ENCODE measurements around the gene ADAMTS12. TPM values are rescaled to one million over a fixed set of nuclear protein-coding genes. Genes with fewer than 3 reads are reported as not detected.

Gene ADAMTS12
- total RNA-seq, 3 donors from 2014 or later (not counting 1 experiment from before 2014, with no cell fraction given), result not detected

DNA sequence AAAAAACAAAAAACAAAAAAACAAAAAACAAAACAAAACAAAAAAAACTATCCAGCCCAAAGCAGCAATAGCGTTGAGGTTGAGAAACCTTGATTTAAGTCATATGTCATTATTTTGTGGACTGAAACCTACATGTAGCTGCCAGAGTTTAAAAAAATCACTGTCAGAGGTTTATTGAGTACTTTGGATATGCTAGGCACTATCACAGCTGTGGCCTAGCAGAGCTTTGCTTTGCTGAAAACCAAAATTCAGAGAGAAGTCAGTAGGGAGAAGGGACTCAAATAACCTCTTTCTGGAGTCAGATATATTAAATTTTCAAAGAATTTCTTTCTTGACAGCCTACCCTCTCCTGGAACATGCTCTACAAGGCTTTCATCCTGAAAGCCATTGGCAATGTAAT, 299.5 kb downstream of the ADAMTS12 start:
- TF ChIP-seq, protein P1, sequence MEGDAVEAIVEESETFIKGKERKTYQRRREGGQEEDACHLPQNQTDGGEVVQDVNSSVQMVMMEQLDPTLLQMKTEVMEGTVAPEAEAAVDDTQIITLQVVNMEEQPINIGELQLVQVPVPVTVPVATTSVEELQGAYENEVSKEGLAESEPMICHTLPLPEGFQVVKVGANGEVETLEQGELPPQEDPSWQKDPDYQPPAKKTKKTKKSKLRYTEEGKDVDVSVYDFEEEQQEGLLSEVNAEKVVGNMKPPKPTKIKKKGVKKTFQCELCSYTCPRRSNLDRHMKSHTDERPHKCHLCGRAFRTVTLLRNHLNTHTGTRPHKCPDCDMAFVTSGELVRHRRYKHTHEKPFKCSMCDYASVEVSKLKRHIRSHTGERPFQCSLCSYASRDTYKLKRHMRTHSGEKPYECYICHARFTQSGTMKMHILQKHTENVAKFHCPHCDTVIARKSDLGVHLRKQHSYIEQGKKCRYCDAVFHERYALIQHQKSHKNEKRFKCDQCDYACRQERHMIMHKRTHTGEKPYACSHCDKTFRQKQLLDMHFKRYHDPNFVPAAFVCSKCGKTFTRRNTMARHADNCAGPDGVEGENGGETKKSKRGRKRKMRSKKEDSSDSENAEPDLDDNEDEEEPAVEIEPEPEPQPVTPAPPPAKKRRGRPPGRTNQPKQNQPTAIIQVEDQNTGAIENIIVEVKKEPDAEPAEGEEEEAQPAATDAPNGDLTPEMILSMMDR (IDR thresholded peaks at IDR 0.05), result no peak
- no peak overlapping the region for H3K4me3 Mint-ChIP-seq
- ATAC-seq (no peak), DNase-seq (no peak)
- no peaks in the 10 kb centered on the region for H3K36me3 Mint-ChIP-seq
- WGBS (ENCODE audit: insufficient coverage), result 100% methylated on average over 1 of the region's 1 CpG
- no peak overlapping the region for H3K27ac Mint-ChIP-seq
- peaks cover 0 to 3% of the 10 kb centered on the region in 2 donors for H3K27me3 Mint-ChIP-seq (ENCODE audit: low read depth in 2 of 2)
- no peaks in the 10 kb centered on the region for H3K36me3 ChIP-seq (ENCODE audit: control insufficient read depth, insufficient read depth, low read length)
- H3K4me1 Mint-ChIP-seq, result no peaks in the 10 kb centered on the region
- H3K4me1 ChIP-seq (ENCODE audit: control insufficient read depth, insufficient read depth, low read length), result no peaks in the 10 kb centered on the region
- H3K27me3 ChIP-seq (ENCODE audit: control insufficient read depth, insufficient read depth, low read length), result no peaks in the 10 kb centered on the region
- no peak overlapping the region for H3K27ac ChIP-seq (ENCODE audit: low read length)
- H3K9me3 ChIP-seq (ENCODE audit: control insufficient read depth, insufficient read depth, low read length), result no peaks in the 10 kb centered on the region
- no peak overlapping the region for H3K4me3 ChIP-seq (ENCODE audit: low read length)
- no peaks in the 10 kb centered on the region for H3K9me3 Mint-ChIP-seq
- intact Hi-C loops (cut with micrococcal nuclease), result no loop called here

DNA sequence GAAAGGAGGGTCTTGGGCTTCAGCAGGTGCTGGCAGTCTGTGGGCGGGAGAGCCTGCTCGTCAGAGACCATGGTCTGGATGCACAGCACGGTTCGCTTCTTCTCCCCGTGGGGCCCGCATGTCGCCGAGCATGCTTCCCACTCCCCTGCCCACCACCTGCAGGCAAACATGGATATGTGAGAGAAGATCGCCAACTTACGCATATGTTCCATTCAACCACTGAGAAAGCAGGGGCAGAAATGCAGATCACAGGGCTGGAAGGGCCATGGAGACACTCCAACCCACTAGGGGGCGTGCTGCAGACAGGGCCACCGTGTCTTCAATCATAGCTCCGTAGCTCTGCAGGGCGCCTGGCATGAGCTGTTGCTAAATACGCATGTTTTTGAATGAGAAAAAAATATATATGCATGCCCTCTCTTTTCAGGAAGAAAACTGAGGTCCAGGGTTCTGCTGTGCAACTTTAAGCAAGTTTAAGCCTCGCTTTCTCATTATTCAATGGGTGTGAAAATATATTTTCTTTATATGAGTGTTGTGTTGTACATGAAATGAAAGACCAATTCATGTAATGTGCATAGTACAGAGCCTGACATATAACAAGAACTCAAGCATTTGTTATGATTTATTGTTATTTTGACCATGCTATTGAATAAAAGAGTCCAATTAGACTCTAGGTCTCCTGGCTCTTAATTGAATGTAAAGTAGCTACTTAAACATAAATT, 303.0 kb downstream of the ADAMTS12 start:
- TF ChIP-seq, protein P1 (IDR thresholded peaks at IDR 0.05), result no peak
- no peak overlapping the region for H3K27ac ChIP-seq (ENCODE audit: low read length)
- Mint-ChIP-seq H3K27me3 (ENCODE audit: low read depth in 2 of 2) (no peaks in the 10 kb centered on the region), H3K9me3 (no peaks in the 10 kb centered on the region), H3K27ac (no peak overlapping the region), H3K4me3 (no peak overlapping the region), H3K36me3 (no peaks in the 10 kb centered on the region), H3K4me1 (no peaks in the 10 kb centered on the region)
- H3K4me3 ChIP-seq (ENCODE audit: low read length), result no peak overlapping the region
- intact Hi-C loops (cut with micrococcal nuclease), result no loop called here
- no peaks in the 10 kb centered on the region for H3K4me1 ChIP-seq (ENCODE audit: control insufficient read depth, insufficient read depth, low read length)
- H3K27me3 ChIP-seq (ENCODE audit: control insufficient read depth, insufficient read depth, low read length), result no peaks in the 10 kb centered on the region
- ATAC-seq (no peak), DNase-seq (peak in 1 of 2 donors; percentile 43)
- H3K9me3 ChIP-seq (ENCODE audit: control insufficient read depth, insufficient read depth, low read length), result no peaks in the 10 kb centered on the region
- WGBS (ENCODE audit: insufficient coverage), result 71% methylated on average over 15 of the region's 16 CpGs
- no peaks in the 10 kb centered on the region for H3K36me3 ChIP-seq (ENCODE audit: control insufficient read depth, insufficient read depth, low read length)

DNA sequence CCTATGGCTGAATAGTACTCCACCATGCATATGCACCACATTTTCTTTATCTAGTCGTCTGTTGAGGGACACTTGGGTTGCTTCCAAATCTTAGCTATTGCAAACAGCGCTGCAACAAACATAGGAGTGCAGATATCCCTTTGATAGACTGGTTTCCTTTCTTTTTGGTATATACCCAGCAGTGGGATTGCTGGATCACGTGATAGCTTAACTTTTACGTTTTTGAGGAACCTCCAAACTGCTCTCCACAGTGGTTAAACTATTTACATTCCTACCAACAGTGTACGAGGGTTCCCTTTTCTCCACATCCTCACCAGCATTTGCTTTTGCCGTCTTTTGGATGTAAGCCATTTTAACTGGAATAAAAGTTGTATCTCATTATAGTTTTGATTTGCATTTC, 308.5 kb downstream of the ADAMTS12 start:
- no peak overlapping the region for H3K27ac ChIP-seq (ENCODE audit: low read length)
- Mint-ChIP-seq H3K27me3 (ENCODE audit: low read depth in 2 of 2) (no peaks in the 10 kb centered on the region), H3K4me3 (no peak overlapping the region), H3K9me3 (peaks cover 0 to 4% of the 10 kb centered on the region in 2 donors), H3K4me1 (no peaks in the 10 kb centered on the region), H3K27ac (no peak overlapping the region), H3K36me3 (no peaks in the 10 kb centered on the region)
- DNase-seq (no peak), ATAC-seq (no peak)
- no peaks in the 10 kb centered on the region for H3K4me1 ChIP-seq (ENCODE audit: control insufficient read depth, insufficient read depth, low read length)
- no peak overlapping the region for H3K4me3 ChIP-seq (ENCODE audit: low read length)
- no peaks in the 10 kb centered on the region for H3K36me3 ChIP-seq (ENCODE audit: control insufficient read depth, insufficient read depth, low read length)
- H3K27me3 ChIP-seq (ENCODE audit: control insufficient read depth, insufficient read depth, low read length), result no peaks in the 10 kb centered on the region
- TF ChIP-seq, protein P1 (IDR thresholded peaks at IDR 0.05), result no peak
- WGBS (ENCODE audit: insufficient coverage), result 66% methylated on average over 6 of the region's 6 CpGs
- H3K9me3 ChIP-seq (ENCODE audit: control insufficient read depth, insufficient read depth, low read length), result no peaks in the 10 kb centered on the region
- intact Hi-C loops (cut with micrococcal nuclease), result no loop called here

DNA sequence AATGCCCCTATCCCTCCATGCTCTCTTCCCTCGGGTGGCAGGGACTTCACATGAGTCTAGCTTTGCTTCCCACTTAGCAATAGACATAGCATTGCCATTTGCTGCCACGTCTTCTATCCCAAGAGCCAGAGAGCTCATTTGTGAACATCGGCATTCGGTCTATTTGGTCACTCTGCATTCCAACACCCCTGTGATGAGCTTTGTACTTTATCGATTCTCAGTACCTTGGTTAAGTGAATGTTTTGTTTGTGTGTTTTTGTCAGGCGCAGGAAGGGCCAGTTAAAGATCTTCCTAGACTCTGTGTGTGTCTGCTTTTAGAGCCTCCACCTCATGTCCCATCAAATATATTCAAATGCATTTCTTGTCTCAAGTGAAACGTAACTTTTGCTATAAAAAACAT, 309.4 kb downstream of the ADAMTS12 start:
- H3K27ac ChIP-seq (ENCODE audit: low read length), result no peak overlapping the region
- Mint-ChIP-seq H3K9me3 (peaks cover 0 to 4% of the 10 kb centered on the region in 2 donors), H3K36me3 (no peaks in the 10 kb centered on the region), H3K4me1 (no peaks in the 10 kb centered on the region), H3K4me3 (no peak overlapping the region), H3K27me3 (ENCODE audit: low read depth in 2 of 2) (no peaks in the 10 kb centered on the region), H3K27ac (no peak overlapping the region)
- no peak for ATAC-seq
- DNase-seq, result no peak
- no peak overlapping the region for H3K4me3 ChIP-seq (ENCODE audit: low read length)
- no peaks in the 10 kb centered on the region for H3K27me3 ChIP-seq (ENCODE audit: control insufficient read depth, insufficient read depth, low read length)
- WGBS (ENCODE audit: insufficient coverage), result 87% methylated on average over 6 of the region's 7 CpGs
- H3K36me3 ChIP-seq (ENCODE audit: control insufficient read depth, insufficient read depth, low read length), result no peaks in the 10 kb centered on the region
- intact Hi-C loops (cut with micrococcal nuclease), result no loop called here
- no peaks in the 10 kb centered on the region for H3K4me1 ChIP-seq (ENCODE audit: control insufficient read depth, insufficient read depth, low read length)
- H3K9me3 ChIP-seq (ENCODE audit: control insufficient read depth, insufficient read depth, low read length), result no peaks in the 10 kb centered on the region
- TF ChIP-seq, protein P1 (IDR thresholded peaks at IDR 0.05), result no peak
